ENCODE measurements around the gene NOTCH1. TPM values are rescaled to one million over a fixed set of nuclear protein-coding genes. Genes with fewer than 3 reads are reported as not detected.

NOTCH1 gene
- total RNA-seq, 4 donors from 2014 or later = 31.1 to 72.1 (median 44.0) TPM

DNA sequence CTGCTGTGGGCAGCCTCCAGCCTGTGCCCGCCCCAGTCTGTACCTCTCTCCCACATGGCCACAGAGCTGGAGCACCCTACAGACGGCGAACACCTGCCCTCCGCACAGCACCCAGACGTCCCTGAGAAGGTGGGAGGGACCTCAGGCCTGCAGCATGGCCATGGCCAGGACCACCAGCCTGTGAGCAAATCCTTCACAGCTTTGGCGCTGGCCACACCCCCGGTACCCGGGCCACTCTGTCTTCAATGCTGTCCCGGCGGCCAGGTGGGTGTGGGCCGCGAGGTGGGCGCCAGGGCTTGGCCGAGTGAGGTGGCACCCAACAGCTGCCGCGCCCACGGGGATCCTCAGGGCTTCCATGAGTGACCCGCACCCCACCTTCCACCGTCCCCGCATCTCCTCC, 18.7 kb downstream of the NOTCH1 start:
- Histone ChIP-seq H3K9me3 (no peaks in the 10 kb centered on the region), H3K4me1 (peaks cover 0 to 98% (median 60%) of the 10 kb centered on the region in 3 donors), H3K4me3 (no peak overlapping the region), H3K27me3 (no peaks in the 10 kb centered on the region), H3K27ac (peak overlapping the region in 3 of 4 donors; percentile 76 to 80 (median 77)), H3K36me3 (peaks cover 0 to 17% of the 10 kb centered on the region in 2 donors)
- TF ChIP-seq POLR2AphosphoS5 (IDR thresholded peaks at IDR 0.05) (no peak), EP300 (IDR thresholded peaks at IDR 0.05) (no peak), POLR2A (IDR thresholded peaks at IDR 0.05) (no peak)
- TF ChIP-seq, protein P1, sequence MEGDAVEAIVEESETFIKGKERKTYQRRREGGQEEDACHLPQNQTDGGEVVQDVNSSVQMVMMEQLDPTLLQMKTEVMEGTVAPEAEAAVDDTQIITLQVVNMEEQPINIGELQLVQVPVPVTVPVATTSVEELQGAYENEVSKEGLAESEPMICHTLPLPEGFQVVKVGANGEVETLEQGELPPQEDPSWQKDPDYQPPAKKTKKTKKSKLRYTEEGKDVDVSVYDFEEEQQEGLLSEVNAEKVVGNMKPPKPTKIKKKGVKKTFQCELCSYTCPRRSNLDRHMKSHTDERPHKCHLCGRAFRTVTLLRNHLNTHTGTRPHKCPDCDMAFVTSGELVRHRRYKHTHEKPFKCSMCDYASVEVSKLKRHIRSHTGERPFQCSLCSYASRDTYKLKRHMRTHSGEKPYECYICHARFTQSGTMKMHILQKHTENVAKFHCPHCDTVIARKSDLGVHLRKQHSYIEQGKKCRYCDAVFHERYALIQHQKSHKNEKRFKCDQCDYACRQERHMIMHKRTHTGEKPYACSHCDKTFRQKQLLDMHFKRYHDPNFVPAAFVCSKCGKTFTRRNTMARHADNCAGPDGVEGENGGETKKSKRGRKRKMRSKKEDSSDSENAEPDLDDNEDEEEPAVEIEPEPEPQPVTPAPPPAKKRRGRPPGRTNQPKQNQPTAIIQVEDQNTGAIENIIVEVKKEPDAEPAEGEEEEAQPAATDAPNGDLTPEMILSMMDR (IDR thresholded peaks at IDR 0.05) = no peak
- ATAC-seq = no peak
- no CpG with 5 or more reads among the region's 20 CpGs for WGBS, 2 donors (ENCODE audit: low coverage in 1 of 2)

DNA sequence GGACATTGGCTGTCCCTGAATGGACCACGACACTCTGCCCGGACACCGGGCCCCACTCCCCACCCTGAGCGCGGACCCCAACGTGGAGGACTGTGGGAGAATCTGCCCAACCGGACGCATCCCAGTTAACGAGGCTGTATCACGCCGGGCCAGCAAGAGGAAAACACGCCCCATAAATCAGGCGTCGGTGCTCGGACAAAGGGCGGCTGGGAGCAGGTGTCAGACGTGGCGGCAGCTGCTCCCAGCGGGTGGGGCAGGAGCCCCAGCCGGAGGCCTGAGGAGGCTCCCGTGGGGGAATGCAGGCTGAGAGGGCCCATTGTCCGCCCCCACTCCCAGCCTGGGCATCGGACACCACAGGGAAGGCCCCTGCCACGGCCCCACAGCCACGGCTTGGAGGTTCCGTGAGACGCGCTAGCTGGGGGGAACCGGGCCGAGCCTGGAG, 19.2 kb downstream of the NOTCH1 start:
- Histone ChIP-seq H3K4me3 (no peak overlapping the region), H3K9me3 (no peaks in the 10 kb centered on the region), H3K27ac (peak overlapping the region in 3 of 4 donors; percentile 76 to 80 (median 77)), H3K36me3 (peaks cover 0 to 22% of the 10 kb centered on the region in 2 donors), H3K27me3 (no peaks in the 10 kb centered on the region), H3K4me1 (peaks cover 0 to 98% (median 55%) of the 10 kb centered on the region in 3 donors)
- WGBS, 2 donors (ENCODE audit: low coverage in 1 of 2) = no CpG with 5 or more reads among the region's 30 CpGs
- TF ChIP-seq POLR2A (IDR thresholded peaks at IDR 0.05) = no peak
- no peak for TF ChIP-seq EP300 (IDR thresholded peaks at IDR 0.05)
- no peak for TF ChIP-seq POLR2AphosphoS5 (IDR thresholded peaks at IDR 0.05)
- TF ChIP-seq, protein P1 (IDR thresholded peaks at IDR 0.05) = no peak
- ATAC-seq = peak; percentile 18

DNA sequence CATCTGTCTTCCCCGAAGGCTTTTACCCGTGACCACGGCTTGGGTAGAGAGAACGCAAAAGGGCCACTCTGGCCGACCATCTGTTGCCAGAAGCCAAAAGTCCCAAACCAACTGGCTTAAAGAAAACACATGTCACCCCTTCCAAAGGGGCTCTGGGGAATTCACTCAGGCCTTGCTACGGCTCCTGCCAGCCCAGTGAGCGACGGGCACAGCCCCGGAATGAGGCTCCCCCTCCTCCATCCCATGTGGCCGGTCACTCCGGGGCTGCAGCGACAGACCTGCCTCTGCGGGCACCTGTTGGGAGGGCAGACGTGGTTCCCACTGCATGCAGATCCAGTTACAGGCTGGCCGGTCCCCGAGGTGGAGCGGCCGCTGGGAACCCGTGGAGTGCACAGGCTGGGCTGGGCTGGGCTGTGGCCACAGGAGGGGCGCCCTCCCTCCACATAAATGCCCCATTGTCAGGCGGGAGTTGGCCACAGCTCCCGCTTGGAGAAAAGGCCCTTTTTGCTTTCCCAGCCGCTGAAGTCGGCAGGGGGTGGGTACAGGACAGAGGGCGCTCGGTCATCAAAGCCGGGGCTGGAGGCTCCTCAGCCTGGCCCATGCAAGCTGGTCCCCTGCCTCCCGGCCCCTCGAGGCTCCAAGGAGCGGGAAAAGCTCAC, 19.9 kb downstream of the NOTCH1 start:
- H3K27me3 ChIP-seq = no peaks in the 10 kb centered on the region
- 20% methylated on average over 2 of the region's 30 CpGs; no CpG with 5 or more reads in 1 of the 2 donors for WGBS, 2 donors (ENCODE audit: low coverage in 1 of 2)
- ATAC-seq = peak; percentile 61
- TF ChIP-seq, protein P1 (IDR thresholded peaks at IDR 0.05) = peak in 2 of 4 experiments; percentile 22 to 54
- TF ChIP-seq EP300 (IDR thresholded peaks at IDR 0.05) = no peak
- H3K4me3 ChIP-seq = peak overlapping the region in 1 of 2 donors; percentile 4
- peaks cover 0 to 98% (median 48%) of the 10 kb centered on the region in 3 donors for H3K4me1 ChIP-seq
- peaks cover 0 to 29% of the 10 kb centered on the region in 2 donors for H3K36me3 ChIP-seq
- peak overlapping the region in 3 of 4 donors; percentile 76 to 80 (median 77) for H3K27ac ChIP-seq
- H3K9me3 ChIP-seq = no peaks in the 10 kb centered on the region

DNA sequence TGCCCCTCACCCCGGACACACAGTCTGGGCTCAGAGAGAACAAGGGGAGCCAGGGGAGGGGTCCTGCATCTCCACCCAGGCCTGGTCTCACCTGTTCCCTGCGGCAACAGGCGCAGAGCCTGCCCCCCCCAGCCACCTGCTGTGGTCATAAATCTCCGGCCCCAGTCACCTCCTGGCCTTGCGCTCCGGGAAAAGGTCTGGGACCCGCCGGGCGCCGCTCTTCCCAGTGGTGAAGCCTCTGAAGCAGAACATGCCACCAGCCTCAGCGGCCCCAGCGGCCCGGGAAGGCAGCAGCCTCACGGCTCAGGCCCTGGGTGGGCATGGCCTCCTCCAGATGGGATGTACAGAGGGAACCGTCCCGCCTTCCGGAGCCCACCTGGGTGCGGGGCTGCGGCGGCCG, 20.6 kb downstream of the NOTCH1 start:
- H3K9me3 ChIP-seq = no peaks in the 10 kb centered on the region
- peaks cover 0 to 90% (median 40%) of the 10 kb centered on the region in 3 donors for H3K4me1 ChIP-seq
- TF ChIP-seq EP300 (IDR thresholded peaks at IDR 0.05) (no peak), POLR2AphosphoS5 (IDR thresholded peaks at IDR 0.05) (no peak), POLR2A (IDR thresholded peaks at IDR 0.05) (no peak)
- TF ChIP-seq, protein P1 (IDR thresholded peaks at IDR 0.05) = no peak
- no peak for ATAC-seq
- H3K4me3 ChIP-seq = no peak overlapping the region
- peaks cover 0 to 37% of the 10 kb centered on the region in 2 donors for H3K36me3 ChIP-seq
- 90% methylated on average over 2 of the region's 21 CpGs; no CpG with 5 or more reads in 1 of the 2 donors for WGBS, 2 donors (ENCODE audit: low coverage in 1 of 2)
- H3K27ac ChIP-seq = peak overlapping the region in 3 of 4 donors; percentile 76 to 80 (median 77)
- no peaks in the 10 kb centered on the region for H3K27me3 ChIP-seq

Measured in gastroesophageal sphincter (tissue), 4 donors.